Measurements from ENCODE around the gene RAB11A.

The RAB11A gene

GRCh38 chr15:65938604-65939003, 69.3 kb downstream of the RAB11A start:
- no peak for TF ChIP-seq CTCF (IDR thresholded peaks at IDR 0.05)
- H3K4me3 ChIP-seq (ENCODE audit: low read depth in 1 of 2, low read length in 1 of 2): no peak overlapping the region
- H3K36me3 ChIP-seq: no peaks in the 10 kb centered on the region
- no peaks in the 10 kb centered on the region for H3K9me3 ChIP-seq
- peaks cover 0 to 5% of the 10 kb centered on the region in 2 experiments for H3K4me1 ChIP-seq (ENCODE audit: control insufficient read depth in 1 of 2, insufficient read depth in 1 of 2, low read depth in 1 of 2, low read length in 1 of 2)
- H3K27me3 ChIP-seq: peaks cover 24% of the 10 kb centered on the region
- H3K27ac ChIP-seq: no peak overlapping the region

- H3K9me3 ChIP-seq: no peaks in the 10 kb centered on the region
- H3K4me1 ChIP-seq (ENCODE audit: control insufficient read depth in 1 of 2, insufficient read depth in 1 of 2, low read depth in 1 of 2, low read length in 1 of 2): peaks cover 0 to 5% of the 10 kb centered on the region in 2 experiments
- no peaks in the 10 kb centered on the region for H3K36me3 ChIP-seq
- no peak overlapping the region for H3K4me3 ChIP-seq (ENCODE audit: low read depth in 1 of 2, low read length in 1 of 2)
- TF ChIP-seq CTCF (IDR thresholded peaks at IDR 0.05): no peak
- H3K27me3 ChIP-seq: peaks cover 24% of the 10 kb centered on the region
- H3K27ac ChIP-seq: no peak overlapping the region
These were observed 70.8 kb downstream of the RAB11A start for GRCh38 chr15:65939901-65940617.

GRCh38 chr15:65940618-65940909, 71.3 kb downstream of the RAB11A start:
- Histone ChIP-seq H3K27me3 (peaks cover 24% of the 10 kb centered on the region), H3K27ac (no peak overlapping the region), H3K4me1 (ENCODE audit: control insufficient read depth in 1 of 2, insufficient read depth in 1 of 2, low read depth in 1 of 2, low read length in 1 of 2) (peaks cover 0 to 5% of the 10 kb centered on the region in 2 experiments), H3K9me3 (no peaks in the 10 kb centered on the region), H3K36me3 (no peaks in the 10 kb centered on the region), H3K4me3 (ENCODE audit: low read depth in 1 of 2, low read length in 1 of 2) (no peak overlapping the region)
- no peak for TF ChIP-seq CTCF (IDR thresholded peaks at IDR 0.05)
